K562 (cell line): ENCODE results near the gene ATP6V1F. TPM values are rescaled to one million over a fixed set of nuclear protein-coding genes. Genes with fewer than 3 reads are reported as not detected.

Experiments used
- CHD1 ChIP-seq: fragments of 200-600 bp; sonication (generic); IDR thresholded peaks from one replicate; pipeline ENCODE4 v1.6.1; 2012; ENCODE audit warnings: mild to moderate bottlenecking, moderate library complexity, low read length, inconsistent platforms
- CHD7 ChIP-seq: fragments of 200-600 bp; sonication (generic); IDR thresholded peaks from one replicate; pipeline ENCODE4 v1.6.1; 2012; ENCODE audit warnings: mild to moderate bottlenecking, low read depth, low read length, inconsistent platforms
- ELF4 ChIP-seq: fragments of 450-650 bp; formaldehyde crosslinking; IDR thresholded peaks from 2 replicates; pipeline ENCODE4 v1.4.0; 2022; ENCODE audit warnings: missing genetic modification characterization
- GTF2A2 ChIP-seq: IDR thresholded peaks from 2 replicates; pipeline ENCODE4 v1.6.1; 2016; ENCODE audit warnings: mild to moderate bottlenecking, missing genetic modification characterization, missing compliant biosample characterization
- GTF2E2 ChIP-seq: fragments of 200-800 bp; sonication (Bioruptor generic); IDR thresholded peaks from 2 replicates; pipeline ENCODE4 v1.6.1; 2016; ENCODE audit warnings: missing genetic modification characterization, missing compliant biosample characterization
- GTF2F1 ChIP-seq: IDR thresholded peaks from 2 replicates; pipeline ENCODE4 v1.6.1; 2011; ENCODE audit warnings: low read depth, low read length, improper control_type of control experiment
- KLF16 ChIP-seq: IDR thresholded peaks from 2 replicates; pipeline ENCODE4 v1.6.1; 2016; ENCODE audit warnings: antibody characterized with exemption
- MYNN ChIP-seq, 2 experiments: sonication (generic); formaldehyde crosslinking in 1 of 2; IDR thresholded peaks; 2 replicates each; pipeline versions ENCODE4 v1.5.0 to v1.6.1; 2016 to 2020; ENCODE audit warnings: antibody characterized with exemption in 1 of 2, missing genetic modification reagents in 1 of 2
- NFIX ChIP-seq: fragments of 250-450 bp; sonication (Bioruptor Pico); IDR thresholded peaks from 2 replicates; pipeline ENCODE4 v1.4.0; 2020; ENCODE audit warnings: low read depth, mild to moderate bottlenecking, moderate library complexity
- POLR3G ChIP-seq: IDR thresholded peaks from 2 replicates; pipeline ENCODE4 v1.6.1; 2011; ENCODE audit not compliant: insufficient read length, insufficient replicate concordance; ENCODE audit errors: extremely low read depth
- RBM15 ChIP-seq: fragments of 200-400 bp; formaldehyde crosslinking; IDR thresholded peaks from 2 replicates; pipeline ENCODE4 v1.6.1; 2018; ENCODE audit warnings: mild to moderate bottlenecking, low read length, moderate library complexity; ENCODE audit not compliant: insufficient read depth
- TCF15 ChIP-seq: fragments of 250-450 bp; sonication (Bioruptor Pico); IDR thresholded peaks from 2 replicates; pipeline ENCODE4 v1.8.0; 2022; ENCODE audit warnings: moderate library complexity, mild to moderate bottlenecking, inconsistent platforms
- TCFL5 ChIP-seq: fragments of 250-450 bp; sonication (Bioruptor Pico); conservative IDR thresholded peaks from 2 replicates; pipeline ENCODE4 v1.6.1; 2021; ENCODE audit warnings: mild to moderate bottlenecking, moderate library complexity, matching md5 sums
- XRCC4 ChIP-seq: IDR thresholded peaks from one replicate; pipeline ENCODE4 v1.6.1; 2011; ENCODE audit not compliant: insufficient read depth, insufficient read length; ENCODE audit errors: extremely low read depth
- ZNF175 ChIP-seq: fragments of 200-800 bp; sonication (Bioruptor generic); IDR thresholded peaks from 2 replicates; pipeline ENCODE4 v1.6.1; 2016; ENCODE audit warnings: low read depth, mild to moderate bottlenecking, missing genetic modification characterization, missing compliant biosample characterization
- ZNF551 ChIP-seq: fragments of 250-450 bp; sonication (Bioruptor Pico); IDR thresholded peaks from 2 replicates; pipeline ENCODE4 v1.5.0; 2021; ENCODE audit warnings: mild to moderate bottlenecking, moderate library complexity
- ZNF561 ChIP-seq: fragments of 450-650 bp; formaldehyde crosslinking; conservative IDR thresholded peaks from 2 replicates; pipeline ENCODE4 v1.4.0; 2020; ENCODE audit warnings: mild to moderate bottlenecking, moderate library complexity
- polyA plus RNA-seq, 8 experiments: library from polyadenylated mRNA; depleted of rRNA in 4 of 8; stranded (reverse) in 5 of 8; unstranded in 3 of 8; fragments of >200 nt; fragmentation: Nextera tagmentation in 2 of 8; fragmentation: Illumina TruSeq in 1 of 8; extraction: Ambion mirVana in 2 of 8; extraction: Trizol in 1 of 8; gene quantifications; 2 replicates each; pipeline versions ENCODE4 v1.2.1 to v1.2.3, GENCODE V29; 2011 to 2014; ENCODE audit warnings: inconsistent platforms in 1 of 8, missing spikeins in 1 of 8
- total RNA-seq, 7 experiments: library from RNA; depleted of rRNA in 6 of 7; stranded (reverse); fragments of >200 nt in 6 of 7; fragmentation: Illumina TruSeq in 2 of 7; extraction: Trizol in 2 of 7; gene quantifications; 2 replicates each; pipeline versions ENCODE4 v1.2.1 to v1.2.3, GENCODE V29; 2011 to 2021; ENCODE audit warnings: low replicate concordance in 1 of 7

ATP6V1F gene
- total and polyA plus RNA-seq, 9 of the 15 experiments (the other 6 are each of a cell fraction or from before 2014, with no cell fraction given), result 206 to 1,123 (median 542) TPM

GRCh38 chr7:128883622-128884448 is 21.2 kb downstream of the ATP6V1F start (continued):
- TF ChIP-seq ELF4 (CRISPR knock-in tag) (no peak), RBM15 (no peak), GTF2F1 (no peak), POLR3G (no peak), NFIX (no peak), TCFL5 (CRISPR knock-in tag) (no peak), GTF2A2 (no peak), ZNF561 (CRISPR knock-in tag) (no peak), TCF15 (CRISPR knock-in tag) (no peak), MYNN (IDR thresholded peaks at IDR 0.05) (peak; percentile 59; the same call in 1 of the 2 replicates), MYNN (CRISPR knock-in tag; IDR thresholded peaks at IDR 0.05) (no peak), ZNF551 (CRISPR knock-in tag) (no peak), ZNF175 (no peak), KLF16 (no peak; the same call in 1 of the 2 replicates), CHD1 (no peak), GTF2E2 (tag) (no peak), XRCC4 (no peak), CHD7 (no peak)
